ENCODE measurements around the gene KIF16B. TPM values are rescaled to one million over a fixed set of nuclear protein-coding genes. Genes with fewer than 3 reads are reported as not detected.

Gene KIF16B
- total RNA-seq, 6 experiments from 2014 or later, result 8.4 to 15.9 (median 11.7) TPM

DNA sequence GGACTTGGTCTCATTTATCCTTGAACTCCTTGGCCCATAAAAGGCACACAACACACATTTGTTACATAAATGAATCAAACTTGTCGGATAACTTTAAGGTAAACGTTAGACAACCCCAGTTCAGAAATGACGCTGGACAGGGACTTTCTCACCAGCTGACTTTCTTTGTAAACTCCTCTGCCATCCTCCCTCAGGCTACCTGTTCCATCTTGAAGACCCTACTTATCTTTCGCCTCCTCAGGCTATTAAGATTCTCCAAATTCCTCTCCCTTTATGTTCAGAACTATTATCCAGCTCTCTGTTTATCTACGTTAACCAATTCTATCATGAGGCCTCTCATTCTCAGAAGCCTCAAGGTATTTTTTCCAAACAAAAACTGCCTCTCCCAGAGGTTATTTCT lies 47.7 kb upstream of the KIF16B start:
- no peaks in the 10 kb centered on the region for H3K36me3 ChIP-seq
- TF ChIP-seq POLR2A (IDR thresholded peaks at IDR 0.05), result no peak
- TF ChIP-seq, protein P1, sequence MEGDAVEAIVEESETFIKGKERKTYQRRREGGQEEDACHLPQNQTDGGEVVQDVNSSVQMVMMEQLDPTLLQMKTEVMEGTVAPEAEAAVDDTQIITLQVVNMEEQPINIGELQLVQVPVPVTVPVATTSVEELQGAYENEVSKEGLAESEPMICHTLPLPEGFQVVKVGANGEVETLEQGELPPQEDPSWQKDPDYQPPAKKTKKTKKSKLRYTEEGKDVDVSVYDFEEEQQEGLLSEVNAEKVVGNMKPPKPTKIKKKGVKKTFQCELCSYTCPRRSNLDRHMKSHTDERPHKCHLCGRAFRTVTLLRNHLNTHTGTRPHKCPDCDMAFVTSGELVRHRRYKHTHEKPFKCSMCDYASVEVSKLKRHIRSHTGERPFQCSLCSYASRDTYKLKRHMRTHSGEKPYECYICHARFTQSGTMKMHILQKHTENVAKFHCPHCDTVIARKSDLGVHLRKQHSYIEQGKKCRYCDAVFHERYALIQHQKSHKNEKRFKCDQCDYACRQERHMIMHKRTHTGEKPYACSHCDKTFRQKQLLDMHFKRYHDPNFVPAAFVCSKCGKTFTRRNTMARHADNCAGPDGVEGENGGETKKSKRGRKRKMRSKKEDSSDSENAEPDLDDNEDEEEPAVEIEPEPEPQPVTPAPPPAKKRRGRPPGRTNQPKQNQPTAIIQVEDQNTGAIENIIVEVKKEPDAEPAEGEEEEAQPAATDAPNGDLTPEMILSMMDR (IDR thresholded peaks at IDR 0.05), result no peak
- WGBS (ENCODE audit: insufficient coverage, low coverage, low lambda C conversion rate, missing lambda C conversion rate), result 81% methylated on average over 5 of the region's 5 CpGs

DNA sequence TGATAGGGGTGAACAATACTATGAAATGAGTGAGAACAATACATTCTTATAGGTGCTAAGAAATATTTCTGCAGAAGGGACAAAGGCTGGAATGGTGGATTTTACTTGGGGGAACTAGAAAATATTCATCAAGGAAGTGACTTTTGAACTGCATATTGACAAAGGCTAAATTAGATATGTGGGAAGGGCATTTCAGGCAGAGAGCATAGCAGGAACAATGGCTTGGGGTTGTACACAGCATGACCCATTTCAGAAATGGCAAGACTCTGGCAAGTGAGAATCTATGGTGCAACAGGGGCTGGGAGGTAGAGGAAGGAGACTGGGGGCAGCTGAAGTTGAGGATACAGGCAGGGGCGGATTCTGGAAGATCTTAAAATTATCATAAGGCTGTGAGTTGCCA lies 46.7 kb upstream of the KIF16B start:
- Histone ChIP-seq H3K9me3 (no peaks in the 10 kb centered on the region), H3K36me3 (no peaks in the 10 kb centered on the region), H3K4me3 (no peak overlapping the region), H3K27me3 (no peaks in the 10 kb centered on the region), H3K4me1 (no peaks in the 10 kb centered on the region), H3K27ac (no peak overlapping the region)
- intact Hi-C loops (cut with DNase I), result no loop called here
- TF ChIP-seq, protein P1 (IDR thresholded peaks at IDR 0.05), result no peak
- TF ChIP-seq POLR2A (IDR thresholded peaks at IDR 0.05), result no peak
- WGBS (ENCODE audit: insufficient coverage, low coverage, low lambda C conversion rate, missing lambda C conversion rate), result no CpG with 5 or more reads among the region's 1 CpG
- ATAC-seq (no peak), DNase-seq (no peak)

More for the DNA sequence above, 47.7 kb upstream of the KIF16B start:
- Histone ChIP-seq H3K4me3 (no peak overlapping the region), H3K9me3 (no peaks in the 10 kb centered on the region), H3K27ac (no peak overlapping the region), H3K27me3 (no peaks in the 10 kb centered on the region), H3K4me1 (no peaks in the 10 kb centered on the region)
- intact Hi-C loops (cut with DNase I), result no loop called here
- DNase-seq, result no peak
- ATAC-seq, result no peak

DNA sequence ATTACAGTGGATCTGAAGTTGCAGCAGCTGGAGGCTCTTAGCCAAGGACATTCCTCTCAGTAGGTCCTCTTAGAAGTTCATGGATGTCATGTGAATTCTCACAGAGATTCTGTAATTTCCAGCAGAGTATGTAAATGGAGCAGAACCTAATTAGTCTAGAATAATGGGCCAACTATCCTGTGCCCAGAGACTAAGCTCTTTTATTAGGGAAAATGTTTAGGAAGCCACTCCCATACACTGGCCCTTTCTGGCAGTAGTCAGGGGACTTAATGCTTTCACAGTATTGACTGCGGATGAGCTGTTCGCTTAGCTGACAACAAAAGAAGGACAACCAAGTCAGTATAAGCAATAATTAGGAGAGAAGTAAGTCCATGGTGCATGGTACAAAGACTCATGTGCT lies 43.8 kb upstream of the KIF16B start:
- ATAC-seq (no peak), DNase-seq (no peak)
- Histone ChIP-seq H3K36me3 (no peaks in the 10 kb centered on the region), H3K27ac (no peak overlapping the region), H3K27me3 (no peaks in the 10 kb centered on the region), H3K9me3 (no peaks in the 10 kb centered on the region), H3K4me1 (no peaks in the 10 kb centered on the region), H3K4me3 (no peak overlapping the region)
- intact Hi-C loops (cut with DNase I), result no loop called here
- TF ChIP-seq, protein P1 (IDR thresholded peaks at IDR 0.05), result no peak
- 96% methylated on average over 2 of the region's 2 CpGs for WGBS (ENCODE audit: insufficient coverage, low coverage, low lambda C conversion rate, missing lambda C conversion rate)

DNA sequence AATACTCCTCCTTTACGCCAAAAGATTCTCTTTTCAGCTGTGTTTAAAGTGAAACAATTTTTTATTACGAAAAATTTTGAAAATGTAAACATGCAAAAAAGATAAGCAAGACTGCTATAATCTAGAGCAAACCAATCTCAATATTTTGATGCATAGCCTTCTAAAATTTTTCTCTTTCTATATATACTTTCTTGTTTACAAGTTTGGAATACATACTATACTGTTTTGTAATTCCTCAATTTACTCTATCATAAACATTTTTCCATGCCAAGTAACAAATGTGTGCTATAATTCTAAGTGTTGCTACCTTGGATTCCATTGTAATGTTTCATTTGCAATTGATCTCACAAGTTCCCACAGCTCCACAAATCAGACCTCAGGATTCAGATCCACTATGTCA lies 43.1 kb upstream of the KIF16B start:
- Histone ChIP-seq H3K4me1 (no peaks in the 10 kb centered on the region), H3K27ac (no peak overlapping the region), H3K27me3 (no peaks in the 10 kb centered on the region), H3K9me3 (no peaks in the 10 kb centered on the region), H3K4me3 (no peak overlapping the region), H3K36me3 (no peaks in the 10 kb centered on the region)
- no peak for DNase-seq
- TF ChIP-seq POLR2A (IDR thresholded peaks at IDR 0.05), result no peak
- TF ChIP-seq, protein P1 (IDR thresholded peaks at IDR 0.05), result no peak
- no peak for ATAC-seq
- intact Hi-C loops (cut with DNase I), result no loop called here
- WGBS (ENCODE audit: insufficient coverage, low coverage, low lambda C conversion rate, missing lambda C conversion rate), result 75% methylated on average over 2 of the region's 2 CpGs

DNA sequence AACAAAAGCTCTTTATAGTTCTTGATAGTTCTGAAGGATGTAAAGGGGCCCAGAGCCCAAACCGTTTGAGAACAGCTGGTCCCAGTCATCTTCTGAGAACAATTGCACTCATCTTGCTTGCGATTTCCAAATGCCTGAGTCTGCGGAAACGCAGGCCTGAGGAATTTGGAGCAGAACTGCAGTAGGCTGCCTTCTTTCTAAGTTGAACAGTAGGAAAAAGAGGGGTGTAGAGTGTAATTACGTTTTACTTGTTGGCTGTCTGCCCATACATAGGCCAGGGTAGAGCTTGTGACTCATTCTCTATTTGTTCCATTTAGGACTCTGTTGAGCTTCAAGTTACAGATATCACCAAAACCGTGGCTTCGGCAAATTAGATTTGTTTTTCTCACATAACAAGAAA lies 42.0 kb upstream of the KIF16B start:
- TF ChIP-seq, protein P1 (IDR thresholded peaks at IDR 0.05), result no peak
- TF ChIP-seq POLR2A (IDR thresholded peaks at IDR 0.05), result no peak
- H3K4me3 ChIP-seq, result no peak overlapping the region
- peak in 1 of 4 donors; percentile 29 for ATAC-seq
- H3K27me3 ChIP-seq, result no peaks in the 10 kb centered on the region
- no peaks in the 10 kb centered on the region for H3K36me3 ChIP-seq
- intact Hi-C loops (cut with DNase I), result no loop called here
- no peaks in the 10 kb centered on the region for H3K9me3 ChIP-seq
- DNase-seq, result no peak
- H3K27ac ChIP-seq, result no peak overlapping the region
- WGBS (ENCODE audit: insufficient coverage, low coverage, low lambda C conversion rate, missing lambda C conversion rate), result 51% methylated on average over 7 of the region's 7 CpGs
- H3K4me1 ChIP-seq, result no peaks in the 10 kb centered on the region
